Heart left ventricle (tissue), 13 donors: ENCODE measurements around the gene TRERF1.

Experiments
- POLR2A ChIP-seq, 2 donors: fragments of 450-650 bp; IDR thresholded peaks; one replicate each; pipeline ENCODE4 v1.6.1; 2017; ENCODE audit warnings: antibody characterized with exemption in 2 of 2, mild to moderate bottlenecking in 2 of 2, moderate library complexity in 2 of 2
- TF ChIP-seq, protein P1 (sequence below), 12 donors: fragments of 200-600 bp; sonication (generic) in 4 of 12; IDR thresholded peaks; one replicate each; pipeline versions ENCODE4 v1.5.0 to v1.8.0; 2018 to 2022; ENCODE audit warnings: antibody characterized with exemption in 12 of 12, mild to moderate bottlenecking in 5 of 12
- donor health status: ischemic (EF 13 %, LVEDD 7.1; RV severe dilation, severe dysfunction).
- donor health status: DM: no; HTN: yes; CAD: no.
- donor health status: DM: no; HTN: no; CAD: no.
- donor health status: ischemic (EF 25% LVEDD 6.9; RV normal size, moderate dysfunction).
- donor health status: ischemic (EF 25% LVEDD 5.7; RV mildly dilated, moderate dysfunction).
- donor health status: ischemic (EF 35%, LVEDD 5.7; RV mildly dilated, moderate dysfunction).
- donor health status: nonischemic (EF 11% LVEDD 7.7; RV severe dilation, severe dysfunction).
- donor health status: DM: yes; HTN: yes; CAD: no.
- donor health status: PGD.
- donor health status: ischemic (EF 29% LVEDD 5.4; RV normal size, mild dysfunction).
- donor health status: nonischemic (EF 23%, LVEDD 6.1; RV moderate dilation, normal function).

DNA sequence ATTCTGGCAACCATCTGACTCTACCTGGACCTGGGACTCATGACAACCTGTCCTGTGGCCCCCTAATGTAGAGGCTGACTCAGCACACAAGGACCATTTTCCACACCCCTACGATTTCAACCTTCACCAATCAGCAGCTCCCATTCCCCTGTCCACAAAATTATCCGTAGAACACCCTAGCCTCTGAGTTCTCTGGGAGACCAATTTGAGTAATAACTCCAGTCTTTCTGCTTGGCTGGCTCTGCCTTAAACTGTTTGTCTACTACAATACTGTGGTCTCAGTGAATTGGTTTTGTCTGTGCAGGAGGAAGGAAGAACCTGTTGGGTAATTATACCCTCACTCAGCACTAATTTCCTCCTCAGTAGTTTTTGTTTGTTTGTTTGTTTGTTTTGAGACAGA lies 134.7 kb downstream of the TRERF1 start:
- no peak for TF ChIP-seq POLR2A (IDR thresholded peaks at IDR 0.05)
- TF ChIP-seq, protein P1, sequence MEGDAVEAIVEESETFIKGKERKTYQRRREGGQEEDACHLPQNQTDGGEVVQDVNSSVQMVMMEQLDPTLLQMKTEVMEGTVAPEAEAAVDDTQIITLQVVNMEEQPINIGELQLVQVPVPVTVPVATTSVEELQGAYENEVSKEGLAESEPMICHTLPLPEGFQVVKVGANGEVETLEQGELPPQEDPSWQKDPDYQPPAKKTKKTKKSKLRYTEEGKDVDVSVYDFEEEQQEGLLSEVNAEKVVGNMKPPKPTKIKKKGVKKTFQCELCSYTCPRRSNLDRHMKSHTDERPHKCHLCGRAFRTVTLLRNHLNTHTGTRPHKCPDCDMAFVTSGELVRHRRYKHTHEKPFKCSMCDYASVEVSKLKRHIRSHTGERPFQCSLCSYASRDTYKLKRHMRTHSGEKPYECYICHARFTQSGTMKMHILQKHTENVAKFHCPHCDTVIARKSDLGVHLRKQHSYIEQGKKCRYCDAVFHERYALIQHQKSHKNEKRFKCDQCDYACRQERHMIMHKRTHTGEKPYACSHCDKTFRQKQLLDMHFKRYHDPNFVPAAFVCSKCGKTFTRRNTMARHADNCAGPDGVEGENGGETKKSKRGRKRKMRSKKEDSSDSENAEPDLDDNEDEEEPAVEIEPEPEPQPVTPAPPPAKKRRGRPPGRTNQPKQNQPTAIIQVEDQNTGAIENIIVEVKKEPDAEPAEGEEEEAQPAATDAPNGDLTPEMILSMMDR (IDR thresholded peaks at IDR 0.05) = no peak
